Smooth muscle cell (in vitro differentiated cells): ENCODE data around the gene RBBP4. TPM values are rescaled to one million over a fixed set of nuclear protein-coding genes. Genes with fewer than 3 reads are reported as not detected.
"Not testable (repeated sequence)": the region's sequence is repeated elsewhere in the genome, so short reads cannot be mapped to it uniquely, and the experiment has no call there.

ENCODE experiments used
- DNase-seq: peaks from one replicate; lab custom pipeline; 2025; ENCODE audit not compliant: unreplicated experiment; lab: John Stamatoyannopoulos, UW
- H2AFZ ChIP-seq: fragments of 200-600 bp; sonication (generic); 2 replicates; pipeline ENCODE4 v1.6.0; 2016; ENCODE audit warnings: antibody characterized with exemption, low read depth, mild to moderate bottlenecking
- H3F3A ChIP-seq: fragments of 200-600 bp; sonication (generic); 2 replicates; pipeline ENCODE4 v1.6.0; 2017; ENCODE audit warnings: antibody characterized with exemption, low read depth
- H3K27ac ChIP-seq: fragments of 200-600 bp; sonication (generic); 2 replicates; pipeline ENCODE4 v1.5.1; 2016; ENCODE audit warnings: low read depth, mild to moderate bottlenecking
- H3K27me3 ChIP-seq: fragments of 200-600 bp; sonication (generic); 2 replicates; pipeline ENCODE4 v1.6.1; 2016; ENCODE audit warnings: low read depth, mild to moderate bottlenecking
- H3K36me3 ChIP-seq: fragments of 200-600 bp; sonication (generic); 2 replicates; pipeline ENCODE4 v1.5.1; 2016; ENCODE audit warnings: low read depth
- H3K4me1 ChIP-seq: fragments of 200-600 bp; sonication (generic); 2 replicates; pipeline ENCODE4 v1.5.1; 2016; ENCODE audit warnings: low read depth
- H3K4me2 ChIP-seq: fragments of 200-600 bp; sonication (generic); 2 replicates; pipeline ENCODE4 v1.6.0; 2016; ENCODE audit warnings: mild to moderate bottlenecking
- H3K4me3 ChIP-seq: fragments of 200-600 bp; sonication (generic); 2 replicates; pipeline ENCODE4 v1.5.1; 2016; ENCODE audit warnings: mild to moderate bottlenecking
- H3K79me2 ChIP-seq: fragments of 200-600 bp; sonication (generic); 2 replicates; pipeline ENCODE4 v1.6.0; 2016; ENCODE audit warnings: low read depth, mild to moderate bottlenecking
- H3K9ac ChIP-seq: fragments of 200-600 bp; sonication (generic); 2 replicates; pipeline ENCODE4 v1.6.0; 2016; ENCODE audit warnings: low read depth
- H3K9me3 ChIP-seq: fragments of 200-600 bp; sonication (generic); replicated peaks from 2 replicates; pipeline ENCODE4 v1.5.1; 2016; ENCODE audit warnings: low read depth
- H4K20me1 ChIP-seq: fragments of 200-600 bp; sonication (generic); 2 replicates; pipeline ENCODE4 v1.6.0; 2016; ENCODE audit warnings: low read depth
- WGBS: methylation state at CpG from one replicate; pipeline ENCODE4 v1.1.7; 2016; ENCODE audit warnings: low lambda C conversion rate; 5-methylcytosine and 5-hydroxymethylcytosine counted together
- polyA plus RNA-seq: library from polyadenylated mRNA; unstranded; fragments of >200 nt; fragmentation: Nextera tagmentation; extraction: Ambion mirVana; gene quantifications from 2 replicates; pipeline ENCODE4 v1.2.1, GENCODE V29; 2016
- total RNA-seq: library from RNA; depleted of rRNA; stranded (reverse); fragments of >200 nt; gene quantifications from 2 replicates; pipeline ENCODE4 v1.2.3, GENCODE V29; 2014
- TF ChIP-seq, protein P1 (sequence below): fragments of 200-600 bp; sonication (generic); IDR thresholded peaks from 2 replicates; pipeline ENCODE4 v1.5.1; 2017; ENCODE audit warnings: borderline replicate concordance, mild to moderate bottlenecking, antibody characterized with exemption; ENCODE audit not compliant: insufficient read depth, poor library complexity, severe bottlenecking

The RBBP4 gene
- total and polyA plus RNA-seq, 2 experiments from 2014 or later, result 139 to 140 TPM

DNA sequence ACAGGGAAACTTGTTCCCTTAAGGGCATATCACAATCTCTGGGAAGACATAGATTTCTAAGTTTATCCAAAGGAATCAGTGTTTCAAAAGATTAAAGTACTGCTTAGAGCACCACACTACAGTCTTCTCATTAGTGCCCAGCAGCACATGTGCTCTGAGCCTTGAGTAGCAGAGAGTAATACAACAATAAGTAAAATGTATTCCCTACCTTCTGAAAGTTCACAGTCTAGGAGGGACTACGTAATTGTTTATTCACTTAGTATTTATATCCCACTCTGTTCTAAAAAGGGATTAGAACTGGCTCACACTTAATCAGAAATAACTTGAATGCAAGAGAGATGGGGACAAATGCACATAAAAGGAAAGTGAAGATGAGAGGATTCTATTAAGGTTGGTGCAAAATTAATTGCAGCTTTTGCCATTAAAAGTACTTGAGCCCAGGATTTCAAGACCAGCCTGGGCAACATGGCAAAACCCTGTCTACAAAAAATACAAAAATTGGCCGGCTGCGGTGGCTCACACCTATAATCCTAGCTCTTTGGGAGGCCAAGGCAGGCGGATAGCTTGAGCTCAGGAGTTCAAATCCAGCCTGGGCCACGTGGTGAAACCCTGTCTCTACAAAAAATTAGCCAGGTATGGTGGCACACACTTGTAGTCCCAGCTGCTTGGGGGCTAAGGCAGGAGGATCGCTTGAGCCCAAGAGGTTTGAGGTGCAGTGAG, 42.6 kb downstream of the RBBP4 start:
- TF ChIP-seq, protein P1, sequence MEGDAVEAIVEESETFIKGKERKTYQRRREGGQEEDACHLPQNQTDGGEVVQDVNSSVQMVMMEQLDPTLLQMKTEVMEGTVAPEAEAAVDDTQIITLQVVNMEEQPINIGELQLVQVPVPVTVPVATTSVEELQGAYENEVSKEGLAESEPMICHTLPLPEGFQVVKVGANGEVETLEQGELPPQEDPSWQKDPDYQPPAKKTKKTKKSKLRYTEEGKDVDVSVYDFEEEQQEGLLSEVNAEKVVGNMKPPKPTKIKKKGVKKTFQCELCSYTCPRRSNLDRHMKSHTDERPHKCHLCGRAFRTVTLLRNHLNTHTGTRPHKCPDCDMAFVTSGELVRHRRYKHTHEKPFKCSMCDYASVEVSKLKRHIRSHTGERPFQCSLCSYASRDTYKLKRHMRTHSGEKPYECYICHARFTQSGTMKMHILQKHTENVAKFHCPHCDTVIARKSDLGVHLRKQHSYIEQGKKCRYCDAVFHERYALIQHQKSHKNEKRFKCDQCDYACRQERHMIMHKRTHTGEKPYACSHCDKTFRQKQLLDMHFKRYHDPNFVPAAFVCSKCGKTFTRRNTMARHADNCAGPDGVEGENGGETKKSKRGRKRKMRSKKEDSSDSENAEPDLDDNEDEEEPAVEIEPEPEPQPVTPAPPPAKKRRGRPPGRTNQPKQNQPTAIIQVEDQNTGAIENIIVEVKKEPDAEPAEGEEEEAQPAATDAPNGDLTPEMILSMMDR, result no peak
- Histone ChIP-seq H3K4me2 (no peak overlapping the region), H3K79me2 (no peaks in the 10 kb centered on the region), H3K4me3 (no peak overlapping the region), H3K27me3 (no peaks in the 10 kb centered on the region), H3K36me3 (no peaks in the 10 kb centered on the region), H3K9ac (no peak overlapping the region), H4K20me1 (no peaks in the 10 kb centered on the region), H3K4me1 (no peaks in the 10 kb centered on the region), H3K27ac (no peak overlapping the region), H3K9me3 (no peaks in the 10 kb centered on the region), H2AFZ (no peak overlapping the region), H3F3A (no peaks in the 10 kb centered on the region)
- 97% methylated on average over 6 of the region's 6 CpGs for WGBS
- DNase-seq, result no peak

DNA sequence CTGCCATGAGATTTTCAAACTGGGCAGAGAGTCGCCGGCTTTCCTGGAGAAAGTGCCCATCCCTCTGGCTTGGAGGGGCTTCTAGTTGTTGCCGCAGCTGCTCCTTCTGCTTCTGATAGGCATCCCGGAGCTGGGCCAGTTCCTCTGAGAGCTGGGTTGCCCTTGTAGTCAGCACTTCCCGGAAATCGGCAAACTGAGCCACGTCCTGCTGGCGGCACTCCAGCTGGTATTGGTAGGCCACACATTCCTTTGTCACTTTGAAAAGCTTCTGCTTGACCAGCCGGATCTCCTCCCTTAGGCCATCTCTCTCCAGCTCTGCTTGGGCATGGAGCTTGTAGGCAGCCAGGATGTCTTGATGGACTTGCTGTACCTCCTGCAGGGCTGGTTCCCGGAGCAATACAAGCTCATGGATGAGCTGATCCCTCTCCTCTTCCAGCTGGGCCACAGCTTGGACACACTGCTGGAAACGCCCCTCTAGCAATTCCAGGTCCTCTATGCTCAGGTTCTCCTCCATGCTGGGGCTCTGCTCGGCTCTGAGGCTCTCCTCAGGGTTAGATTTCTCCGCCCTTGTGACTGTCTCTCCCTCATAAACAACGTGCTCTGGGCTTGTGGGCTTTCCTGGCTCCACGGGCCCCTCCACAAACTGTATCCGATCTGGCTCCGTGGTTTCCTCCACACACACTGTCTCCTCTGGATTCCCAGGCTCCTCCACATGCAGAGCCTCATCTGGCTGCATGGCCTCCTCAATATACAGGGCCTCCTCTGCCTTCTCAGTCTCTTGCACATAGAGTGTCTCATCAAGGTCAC, 44.3 kb downstream of the RBBP4 start:
- no peak overlapping the region for H3K4me2 ChIP-seq
- H3F3A ChIP-seq, result no peaks in the 10 kb centered on the region
- H3K4me3 ChIP-seq, result no peak overlapping the region
- no peaks in the 10 kb centered on the region for H3K79me2 ChIP-seq
- TF ChIP-seq, protein P1, result no peak
- no peaks in the 10 kb centered on the region for H3K9me3 ChIP-seq
- no peak for DNase-seq
- no peaks in the 10 kb centered on the region for H4K20me1 ChIP-seq
- no peaks in the 10 kb centered on the region for H3K4me1 ChIP-seq
- 73% methylated on average over 17 of the region's 17 CpGs for WGBS
- H3K27ac ChIP-seq, result no peak overlapping the region
- H2AFZ ChIP-seq, result no peak overlapping the region
- H3K36me3 ChIP-seq, result no peaks in the 10 kb centered on the region
- H3K27me3 ChIP-seq, result no peaks in the 10 kb centered on the region
- no peak overlapping the region for H3K9ac ChIP-seq

DNA sequence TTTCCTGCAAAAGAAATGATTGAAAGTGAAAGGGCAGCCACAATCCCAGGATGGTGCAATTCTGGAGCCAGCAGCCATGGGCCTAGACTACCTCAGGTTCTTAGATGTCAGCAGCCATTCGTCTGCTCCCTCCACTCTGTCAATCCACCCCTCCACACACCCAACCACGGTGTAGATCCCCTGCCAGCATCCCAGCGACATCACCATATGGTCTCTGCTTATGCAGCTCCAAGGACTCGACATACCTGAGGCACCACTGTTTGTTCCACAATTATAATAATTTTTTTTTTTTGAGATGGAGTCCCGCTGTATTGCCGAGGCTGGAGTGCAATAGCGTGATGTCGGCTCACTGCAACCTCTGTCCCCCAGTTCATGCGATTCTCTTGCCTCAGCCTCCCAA, 45.0 kb downstream of the RBBP4 start:
- H2AFZ ChIP-seq, result no peak overlapping the region
- DNase-seq, result no peak
- H3K4me2 ChIP-seq, result no peak overlapping the region
- no peaks in the 10 kb centered on the region for H3K9me3 ChIP-seq
- WGBS, result 97% methylated on average over 9 of the region's 9 CpGs
- H3K9ac ChIP-seq, result no peak overlapping the region
- no peaks in the 10 kb centered on the region for H3K4me1 ChIP-seq
- H3K4me3 ChIP-seq, result no peak overlapping the region
- no peak overlapping the region for H3K27ac ChIP-seq
- H3K27me3 ChIP-seq, result no peaks in the 10 kb centered on the region
- H4K20me1 ChIP-seq, result no peaks in the 10 kb centered on the region
- TF ChIP-seq, protein P1, result no peak
- H3F3A ChIP-seq, result no peaks in the 10 kb centered on the region
- no peaks in the 10 kb centered on the region for H3K79me2 ChIP-seq
- no peaks in the 10 kb centered on the region for H3K36me3 ChIP-seq

DNA sequence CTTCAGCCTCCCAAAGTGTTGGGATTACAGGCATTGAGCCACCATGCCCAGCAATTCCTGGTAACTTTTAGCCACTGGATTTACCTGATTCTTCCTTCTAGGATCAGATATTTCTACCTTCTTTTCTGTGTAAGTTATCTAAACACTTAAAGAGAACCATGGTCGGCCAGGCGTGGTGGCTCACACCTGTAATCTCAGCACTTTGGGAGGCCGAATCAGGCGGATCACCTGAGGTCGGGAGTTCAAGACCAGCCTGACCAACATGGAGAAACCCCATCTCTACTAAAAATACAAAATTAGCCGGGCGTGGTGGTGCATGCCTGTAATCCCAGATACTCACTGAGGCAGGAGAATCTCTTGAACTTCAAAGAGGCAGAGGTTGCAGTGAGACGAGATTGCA, 46.0 kb downstream of the RBBP4 start:
- not testable (repeated sequence) for H4K20me1 ChIP-seq, H3K9me3 ChIP-seq, H3K4me3 ChIP-seq, H3K79me2 ChIP-seq, H3K27me3 ChIP-seq, H3K9ac ChIP-seq, H3K4me1 ChIP-seq, DNase-seq, H2AFZ ChIP-seq, H3K4me2 ChIP-seq, H3F3A ChIP-seq, H3K27ac ChIP-seq, H3K36me3 ChIP-seq
- 96% methylated on average over 8 of the region's 8 CpGs for WGBS
